A549 treated with AZD9567 at 1 μM for 4 hours (cell line): ENCODE results near the gene KIF24. TPM values are rescaled to one million over a fixed set of nuclear protein-coding genes. Genes with fewer than 3 reads are reported as not detected.

ENCODE experiments used
- total RNA-seq: library from RNA; stranded (reverse); fragments of 200-300 nt; extraction: Qiagen RNA extraction; gene quantifications from 5 replicates; pipeline ENCODE4 v1.2.3, GENCODE V29; 2022; ENCODE audit not compliant: insufficient read depth

KIF24 gene
- total RNA-seq: 3.2 to 3.4 TPM (median 3.3 TPM) in 5 replicates

GRCh38 chr9:34328987-34329832 is at the start of gene KIF24, which contains the start of gene NUDT2:
Gene KIF24, minus strand, starts transcription at chr9:34329268. Its CDS starts 17,922 bp downstream, at chr9:34311346.
Gene NUDT2, plus strand, starts transcription at chr9:34329569. Its CDS starts 9,471 bp downstream, at chr9:34339040.

GRCh38 chr9:34376596-34377403 is 47.7 kb upstream of the KIF24 start, which contains the start of gene MYORG:
Gene MYORG, minus strand, starts transcription at chr9:34376898. Its CDS starts 3,955 bp downstream, at chr9:34372943.

Other genes with a start within 250 kb of the KIF24 start
- 32.2 to 44.5 TPM (median 38.7 TPM) in 5 replicates for gene DCAF12, start 202.6 kb downstream of the KIF24 start, total RNA-seq
- 40.8 to 50.8 TPM (median 44.4 TPM) in 5 replicates for gene UBAP1, start 150.2 kb downstream of the KIF24 start, total RNA-seq
- gene NUDT2, start 301 bp upstream of the KIF24 start, total RNA-seq: 21.4 to 31.2 TPM (median 24.1 TPM) in 5 replicates
- 4.7 to 6.7 TPM (median 5.9 TPM) in 5 replicates for gene MYORG, start 47.6 kb upstream of the KIF24 start, total RNA-seq
- 17.4 to 19.1 TPM (median 18.6 TPM) in 5 replicates for gene FAM219A, start 129.3 kb upstream of the KIF24 start, total RNA-seq
- 0.07 to 0.78 TPM (median 0.26 TPM) in 5 replicates for gene DNAI1, start 129.5 kb upstream of the KIF24 start, total RNA-seq
- 1.9 to 2.3 TPM (median 2.0 TPM) in 4 of 5 replicates, not detected in the other for gene ENHO, start 193.7 kb upstream of the KIF24 start, total RNA-seq